GM21423 (cell line): ENCODE measurements around the gene MATN3.

Experiments used
- ATAC-seq: cut with Tn5 transposase; IDR thresholded peaks from one replicate; pipeline ENCODE4 v1.9.1; 2021; ENCODE audit warnings: mild to moderate bottlenecking, moderate library complexity; ENCODE audit not compliant: unreplicated experiment

MATN3 gene

DNA sequence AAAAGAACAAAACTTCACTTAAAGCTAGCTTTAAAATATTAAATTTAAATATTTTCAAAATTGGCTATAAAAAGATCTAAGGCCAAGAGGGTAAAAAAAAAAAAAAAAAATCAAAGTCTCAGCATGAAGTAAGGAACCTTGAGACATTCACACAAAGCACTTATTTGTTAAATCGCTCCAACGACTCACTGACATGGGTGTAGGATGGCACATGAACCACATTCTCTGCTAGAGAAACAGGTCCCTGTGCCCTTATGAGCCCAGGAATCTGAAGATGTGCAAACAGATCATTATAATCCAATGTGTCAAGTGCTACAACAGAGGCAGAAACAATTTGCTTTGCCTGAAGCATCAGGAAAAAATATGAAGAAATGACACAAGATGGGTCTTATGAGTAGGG is 25.2 kb upstream of the MATN3 start:
- no peak for ATAC-seq

DNA sequence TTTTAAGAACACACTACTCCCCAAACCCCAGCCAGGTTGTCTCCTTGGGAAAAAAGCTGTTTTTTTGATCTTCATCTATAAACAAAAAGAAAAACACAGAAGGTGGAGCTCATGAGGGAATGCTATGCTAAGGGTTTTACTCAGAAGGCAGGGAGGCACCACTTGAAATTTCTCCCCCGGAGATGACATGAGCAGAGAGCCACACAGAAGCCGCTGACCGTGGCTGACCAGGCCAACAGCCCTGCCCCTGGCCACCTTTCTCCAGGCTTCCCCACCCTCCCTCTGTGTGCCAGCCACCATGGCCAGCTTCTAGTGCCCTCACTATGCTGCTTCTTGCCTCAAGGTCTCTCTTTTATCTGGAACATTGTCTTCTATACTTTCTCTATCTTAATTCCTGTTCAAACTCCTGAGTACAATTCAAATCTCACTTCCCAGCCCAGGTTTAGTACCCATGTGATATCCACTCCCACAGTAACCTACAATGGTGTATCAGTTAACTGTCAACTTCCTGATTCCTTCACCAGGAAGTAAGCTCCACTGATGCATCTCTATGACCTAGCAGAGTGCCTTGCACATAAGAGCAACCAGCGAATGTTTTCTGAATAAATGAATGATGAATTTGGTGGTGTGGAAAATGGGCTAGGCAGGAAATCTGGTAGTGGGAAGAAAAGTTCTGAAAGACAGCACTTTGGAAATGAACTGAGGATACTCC is 23.6 kb upstream of the MATN3 start:
- peak; percentile 63 for ATAC-seq

DNA sequence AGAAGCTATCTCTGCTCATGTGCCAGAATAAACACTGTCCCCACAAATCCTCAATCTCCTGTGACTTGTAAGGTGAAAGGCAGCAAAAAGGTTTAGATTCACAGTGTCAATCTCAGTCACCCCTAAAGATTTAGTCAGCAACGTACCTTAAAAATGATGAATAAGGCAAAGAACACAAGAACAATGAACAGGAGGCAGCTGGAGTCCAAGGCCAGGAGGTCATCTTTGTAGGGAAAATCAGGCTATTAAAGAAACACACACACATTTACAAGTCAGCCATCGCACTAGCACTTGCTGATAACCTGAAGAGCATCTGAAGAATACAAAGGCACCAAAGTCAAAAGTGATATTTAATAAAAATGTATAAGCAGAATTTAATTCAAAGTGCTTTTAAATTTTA is 22.4 kb upstream of the MATN3 start:
- ATAC-seq, result no peak

DNA sequence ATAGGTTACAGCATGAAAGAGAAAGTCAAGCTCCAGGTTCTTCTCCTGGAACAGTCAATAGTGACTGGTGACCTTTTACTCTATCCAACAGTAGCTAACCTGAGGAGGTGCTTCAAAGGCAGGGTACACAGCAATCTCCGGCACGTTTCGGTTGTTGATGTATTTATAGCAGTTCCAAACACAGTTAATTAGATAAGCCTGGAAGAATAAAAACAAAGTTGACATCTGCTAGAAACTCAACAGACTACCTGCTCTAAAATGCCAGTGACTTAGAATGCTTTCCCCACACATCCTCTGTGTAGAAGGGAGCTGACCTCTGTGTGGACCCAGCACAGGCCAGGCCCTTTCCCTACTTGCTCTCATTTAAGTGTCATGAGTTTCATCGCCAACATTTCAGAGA is 21.8 kb upstream of the MATN3 start:
- no peak for ATAC-seq

DNA sequence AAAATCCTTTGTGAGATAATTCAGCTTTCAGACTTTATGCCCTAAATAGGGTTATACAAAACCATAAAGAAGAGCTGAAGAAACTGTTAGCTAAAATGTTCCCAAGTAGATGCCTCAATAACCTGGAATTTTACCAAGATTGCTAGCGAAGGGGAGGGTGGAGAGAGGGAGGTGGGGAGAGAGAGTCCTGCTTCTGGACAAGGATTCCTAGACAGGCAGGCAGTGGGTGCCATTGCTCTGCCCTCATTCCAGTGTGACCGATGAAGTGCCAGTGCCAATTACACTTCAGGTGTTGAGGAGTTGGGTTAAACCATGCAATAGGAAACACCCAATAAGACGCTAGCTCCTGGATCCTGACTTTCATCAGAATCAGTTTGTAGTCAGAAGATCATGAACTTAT is 20.9 kb upstream of the MATN3 start:
- ATAC-seq, result no peak

DNA sequence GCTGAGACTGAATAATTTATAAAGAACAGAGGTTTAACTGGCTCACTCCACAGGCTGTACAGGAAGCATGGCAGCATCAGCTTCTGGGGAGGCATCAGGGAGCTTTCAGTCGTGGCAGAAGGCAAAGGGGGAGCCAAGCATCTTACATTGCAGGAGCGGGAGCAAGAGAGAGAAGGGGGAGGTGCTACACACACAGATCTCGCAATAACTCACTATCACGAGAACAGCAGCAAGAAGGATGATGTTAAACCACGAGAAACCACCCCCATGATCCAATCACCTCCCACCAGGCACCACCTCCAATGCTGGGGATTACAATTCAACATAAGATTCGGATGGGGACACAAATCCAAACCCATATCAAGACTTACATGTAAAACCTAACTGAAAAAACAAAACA is 17.8 kb upstream of the MATN3 start:
- no peak for ATAC-seq

DNA sequence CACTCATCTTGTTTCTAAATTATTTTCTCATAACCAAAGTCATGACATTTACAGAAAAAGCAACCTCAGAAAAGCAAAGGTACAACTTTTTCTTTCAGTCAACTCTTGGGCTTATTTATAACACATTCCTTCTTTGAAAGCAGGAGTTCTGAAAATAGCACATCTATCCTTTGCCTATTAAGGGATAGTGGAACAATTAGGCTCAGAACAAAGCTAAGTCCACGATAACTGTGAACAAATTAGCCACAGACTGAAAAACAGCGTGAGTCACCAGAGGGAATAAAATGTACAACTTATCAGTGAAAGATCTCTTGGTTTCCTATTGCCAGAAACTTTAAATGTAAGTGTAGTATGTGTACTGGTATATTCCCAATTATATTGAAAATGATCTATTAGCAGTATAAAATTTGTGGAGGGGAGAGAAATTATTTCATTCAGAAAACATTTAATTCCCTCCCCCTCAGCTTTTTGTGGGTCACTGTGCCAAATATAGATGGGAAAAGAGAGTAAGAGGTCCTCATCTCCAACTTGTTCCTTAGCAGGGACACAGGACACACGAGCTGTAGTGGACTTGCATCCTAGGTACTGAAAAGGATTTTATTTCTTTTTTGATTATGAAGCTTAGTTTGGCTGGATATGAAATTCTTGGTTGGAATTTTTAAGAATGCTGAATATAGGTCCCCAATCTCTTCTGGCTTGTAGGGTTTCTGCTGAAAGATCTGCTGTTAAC is 15.4 kb upstream of the MATN3 start:
- ATAC-seq, result no peak

DNA sequence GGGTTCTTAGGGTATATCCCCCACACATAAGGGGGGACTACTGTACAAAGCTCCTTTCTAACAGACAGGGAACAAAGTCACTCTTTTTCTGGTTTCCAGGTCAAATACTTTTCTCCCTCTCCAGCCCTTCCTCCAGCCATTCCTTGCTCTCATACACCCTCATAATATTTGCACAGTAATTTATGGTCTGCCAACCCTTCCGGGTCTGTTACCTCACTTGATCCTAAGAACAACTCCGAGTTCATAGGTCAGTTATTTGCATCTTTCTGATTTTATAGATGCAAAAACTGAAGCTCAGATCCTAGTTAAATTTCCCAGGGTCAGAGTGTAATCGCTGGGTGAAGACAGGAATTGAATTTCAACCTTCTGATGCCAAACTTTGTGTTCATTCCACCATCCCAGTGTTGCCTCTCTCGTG is 14.8 kb upstream of the MATN3 start:
- no peak for ATAC-seq

DNA sequence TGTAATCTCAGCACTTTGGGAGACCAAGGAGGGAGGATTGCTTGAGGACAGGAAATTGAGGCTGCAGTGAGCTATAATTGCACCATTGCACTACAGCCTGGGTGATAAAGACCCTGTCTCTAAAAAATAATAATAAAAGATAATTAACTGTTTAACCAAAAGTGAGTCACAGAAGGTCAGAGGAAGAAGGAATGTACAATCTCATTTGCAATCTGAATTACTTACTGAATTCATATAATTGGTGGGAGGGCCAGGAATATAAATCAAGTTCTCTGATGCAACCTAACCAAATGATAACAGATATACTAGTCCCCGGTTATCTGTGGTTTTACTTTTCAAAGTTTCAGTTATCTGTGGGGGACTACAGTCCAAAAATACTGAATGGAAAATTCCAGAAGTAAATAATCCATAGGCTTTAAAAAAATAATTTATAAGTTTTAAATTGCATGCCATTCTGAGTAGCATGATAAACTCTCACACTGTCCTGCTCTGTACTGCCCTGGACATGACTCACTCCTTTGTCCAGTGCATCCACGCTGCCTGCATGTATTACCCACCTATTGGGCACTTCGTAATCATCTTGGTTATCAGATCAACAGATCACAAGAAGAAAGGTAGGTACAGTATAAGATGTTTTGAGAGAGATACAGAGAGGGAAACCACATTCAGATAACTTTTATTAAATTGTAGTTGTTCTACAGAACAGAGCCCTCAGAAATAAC is 12.8 kb upstream of the MATN3 start:
- ATAC-seq, result no peak

DNA sequence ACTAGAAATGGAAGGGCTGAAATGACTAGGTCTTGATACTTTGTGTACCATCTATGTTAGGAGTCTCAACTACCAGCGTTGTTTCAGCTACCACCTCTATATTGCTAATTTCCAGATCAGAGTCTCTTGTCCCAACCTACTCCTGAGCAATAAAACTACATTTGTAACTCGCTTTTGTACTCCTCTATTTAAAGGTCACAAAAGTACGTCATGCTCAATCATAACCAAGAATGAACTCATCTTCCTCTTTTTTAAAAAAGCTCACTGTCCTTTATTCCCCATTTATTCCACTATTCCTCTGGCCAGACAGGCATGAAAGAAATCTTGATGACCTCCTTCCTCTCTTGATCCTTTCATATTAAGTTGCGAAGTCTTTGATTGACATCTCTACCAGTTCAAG is 11.2 kb upstream of the MATN3 start:
- no peak for ATAC-seq

DNA sequence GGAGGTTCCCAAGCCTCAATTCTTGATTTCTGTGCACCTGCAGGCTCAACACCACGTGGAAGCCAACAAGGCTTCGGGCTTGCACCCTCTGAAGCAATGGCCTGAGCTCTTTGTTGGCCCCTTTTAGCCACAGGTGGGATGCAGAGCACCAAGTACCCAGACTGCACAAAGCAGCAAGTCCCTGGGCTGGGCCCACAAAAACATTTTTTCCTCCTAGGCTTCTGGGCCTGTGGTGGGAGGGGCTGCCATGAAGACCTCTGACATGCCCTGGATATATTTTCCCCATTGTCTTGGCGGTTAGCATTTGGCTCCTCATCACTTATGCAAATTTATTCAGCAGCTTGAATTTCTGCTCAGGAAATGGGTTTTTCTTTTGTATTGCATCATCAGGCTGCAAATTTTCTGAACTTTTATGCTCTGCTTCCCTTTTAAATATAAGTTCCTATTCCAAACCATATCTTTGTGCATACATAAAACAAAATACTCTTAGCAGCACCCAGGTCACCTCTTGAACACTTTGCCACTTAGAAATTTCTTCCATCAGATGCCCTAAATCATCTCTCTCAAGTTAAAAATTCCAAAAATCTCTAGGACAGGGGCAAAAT is 9.0 kb upstream of the MATN3 start:
- no peak for ATAC-seq

DNA sequence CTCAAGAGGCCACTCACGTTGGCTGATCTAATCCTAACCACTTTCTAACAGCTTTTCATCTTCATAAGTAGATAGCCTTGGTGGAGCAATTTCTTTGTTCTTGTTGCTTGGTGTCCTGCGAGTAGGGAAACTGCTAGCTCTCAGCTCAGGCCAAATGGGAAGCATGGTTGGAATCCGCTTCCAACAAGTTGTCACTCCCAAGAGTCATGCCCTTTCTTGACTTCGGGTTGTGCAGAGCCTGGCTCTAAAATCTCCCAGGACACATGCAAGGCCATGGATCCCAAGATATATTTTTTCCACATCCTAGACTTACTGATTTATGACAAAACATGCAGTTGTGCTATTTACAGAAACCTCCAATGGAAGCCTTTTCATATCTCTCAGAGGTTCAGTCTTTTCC is 7.3 kb upstream of the MATN3 start:
- no peak for ATAC-seq

DNA sequence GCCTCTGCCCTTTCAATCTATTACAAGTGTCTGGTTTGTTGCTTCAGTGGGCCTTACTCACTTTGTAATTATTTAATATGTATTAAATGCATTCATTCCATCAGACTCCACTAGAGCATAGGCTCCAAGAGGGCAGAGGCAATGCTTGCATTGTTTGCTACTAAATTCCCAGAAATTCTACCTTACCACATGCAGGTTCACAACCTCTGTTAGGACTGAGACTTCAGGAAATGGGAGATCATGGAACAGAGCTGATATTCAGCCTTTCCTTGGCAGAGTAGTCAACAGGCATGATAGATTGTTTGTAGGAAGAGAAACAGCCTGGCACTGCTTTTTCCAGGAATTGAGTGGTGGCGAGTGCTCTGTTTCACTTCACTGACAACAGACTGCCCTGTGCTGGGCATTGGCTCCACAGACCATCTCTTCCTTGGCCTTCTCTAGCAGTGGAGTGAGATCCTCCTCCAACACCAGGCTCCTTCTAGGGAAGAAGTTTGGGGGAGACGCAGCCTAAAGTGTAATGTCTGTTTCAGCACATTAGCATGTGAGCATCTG is 6.2 kb upstream of the MATN3 start:
- ATAC-seq, result no peak

DNA sequence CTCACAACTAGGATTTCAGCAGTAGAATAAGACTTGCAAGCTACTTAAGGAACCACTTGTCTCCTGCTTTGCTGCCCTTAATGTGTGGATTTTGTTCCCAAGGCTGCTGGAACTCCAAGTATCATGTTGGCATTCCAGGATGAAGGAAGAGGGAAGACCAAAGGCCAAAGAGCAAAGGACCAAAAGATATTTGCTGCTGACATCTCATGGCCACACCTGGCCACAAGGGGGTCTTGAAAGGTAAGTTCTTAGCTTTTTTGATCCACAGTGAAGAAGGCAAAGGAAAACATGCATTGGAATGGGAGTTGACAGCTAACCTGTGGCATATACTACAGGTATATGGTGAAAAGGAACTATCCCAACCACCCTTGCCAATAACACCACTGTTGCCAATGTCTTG is 3.9 kb upstream of the MATN3 start:
- ATAC-seq, result no peak

DNA sequence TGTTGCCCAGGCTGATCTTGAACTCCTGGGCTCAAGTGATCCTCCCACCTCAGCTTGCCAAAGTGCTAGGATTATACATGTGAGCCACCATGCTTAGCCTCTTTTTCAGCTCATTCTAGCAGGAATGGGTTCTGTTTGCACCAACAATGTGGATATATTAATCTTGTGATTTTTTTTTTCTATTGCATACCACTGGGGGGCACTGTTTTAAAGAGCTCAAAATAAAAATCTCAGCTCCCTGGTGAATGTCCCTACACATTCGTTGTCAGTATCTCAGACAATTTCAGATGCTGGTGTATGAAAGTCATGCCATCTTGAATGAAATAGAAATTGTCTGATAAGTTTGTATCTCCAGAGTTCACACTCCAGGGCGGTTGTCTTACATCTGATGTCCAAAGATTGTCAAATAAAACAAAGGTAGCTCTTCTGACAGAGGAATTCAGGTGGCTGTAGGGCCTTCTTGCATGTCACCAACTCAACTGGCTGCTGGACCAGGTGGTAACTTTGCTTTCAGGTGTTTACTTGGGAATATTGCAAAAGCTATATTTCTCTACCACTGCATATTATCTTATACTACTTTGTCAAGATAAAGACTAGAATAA is 3.1 kb upstream of the MATN3 start:
- no peak for ATAC-seq

DNA sequence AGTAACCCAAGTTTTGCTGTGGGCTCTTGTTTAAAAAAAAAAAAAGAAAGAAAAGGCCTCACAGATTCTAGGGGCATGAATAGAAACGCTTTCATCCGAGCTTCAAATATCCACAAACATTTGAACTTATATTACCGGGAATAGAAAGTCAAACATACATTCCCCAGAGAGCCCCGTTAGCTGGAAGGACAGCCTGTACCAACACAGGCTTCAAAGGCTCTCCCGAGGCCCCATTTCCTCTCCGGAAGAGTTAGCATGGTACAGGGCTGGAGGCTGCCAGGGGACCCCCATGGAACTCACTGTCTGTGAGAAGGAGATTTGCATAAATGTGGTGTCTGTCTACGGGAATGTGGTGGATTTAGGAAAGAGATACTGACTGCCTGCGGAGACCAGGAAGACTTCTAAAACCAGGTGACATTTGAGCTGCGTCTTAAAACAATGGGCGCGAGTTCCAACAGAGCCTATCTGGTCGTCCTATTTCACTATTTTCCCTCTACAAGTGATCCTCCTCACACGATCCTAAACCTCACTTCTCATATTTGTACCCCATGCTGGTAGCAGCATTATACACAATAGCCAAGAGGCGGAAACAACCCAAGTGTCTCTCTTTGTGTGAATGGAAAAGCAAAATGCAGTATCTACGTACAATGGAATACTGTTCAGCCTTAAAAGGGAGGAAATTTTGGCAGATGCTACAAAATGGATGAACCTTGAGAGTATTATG is 820 bp upstream of the MATN3 start:
- ATAC-seq, result no peak

DNA sequence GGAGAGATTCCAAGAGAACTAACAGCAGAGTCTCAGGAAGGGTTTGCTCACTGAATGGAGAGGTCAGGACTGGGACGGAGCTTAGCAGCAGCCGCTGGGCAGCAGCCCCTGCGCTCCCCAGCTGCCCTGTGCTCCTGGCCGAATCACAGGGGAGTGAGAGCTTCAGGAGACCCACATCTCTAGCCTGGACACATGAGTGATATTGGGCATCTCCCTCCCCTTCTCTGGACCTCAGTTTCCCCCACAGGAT is 511 bp downstream of the MATN3 start:
- ATAC-seq, result no peak

DNA sequence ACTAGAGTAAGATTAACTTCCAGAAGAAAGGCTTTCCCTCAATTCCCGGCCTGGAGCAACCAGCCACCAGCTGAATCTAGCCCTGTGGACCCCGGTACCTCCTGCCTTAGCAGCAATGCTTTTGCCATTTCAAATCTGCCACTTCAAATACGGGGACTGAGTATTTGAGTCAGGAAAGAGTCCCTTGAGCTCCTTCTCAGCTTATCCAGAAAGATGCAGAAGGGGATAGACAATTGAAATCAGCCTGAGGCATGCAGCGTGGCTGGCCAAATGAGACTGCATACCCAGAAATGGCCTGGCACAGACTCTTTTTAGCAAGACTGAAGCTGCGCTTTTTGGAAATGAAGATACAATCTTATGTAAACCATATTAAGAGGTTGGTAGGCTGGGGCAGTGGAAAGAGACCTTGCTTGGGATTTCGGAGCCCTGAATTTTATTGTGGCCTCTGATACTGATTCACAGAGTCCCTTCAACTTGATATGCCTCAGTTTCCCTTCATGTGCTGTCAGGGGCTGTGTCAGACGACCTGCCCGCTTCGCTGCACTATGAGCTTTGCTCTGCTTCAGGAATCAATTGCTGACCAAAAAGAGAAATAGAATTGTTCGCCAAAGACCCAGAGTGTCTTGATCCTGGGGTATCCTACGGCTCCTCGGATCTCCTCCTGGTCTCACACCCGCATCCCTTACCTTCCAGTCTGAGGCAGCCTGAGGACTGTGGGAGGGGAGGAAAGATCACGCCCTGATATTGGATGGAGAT is 1.0 kb downstream of the MATN3 start:
- ATAC-seq, result no peak

DNA sequence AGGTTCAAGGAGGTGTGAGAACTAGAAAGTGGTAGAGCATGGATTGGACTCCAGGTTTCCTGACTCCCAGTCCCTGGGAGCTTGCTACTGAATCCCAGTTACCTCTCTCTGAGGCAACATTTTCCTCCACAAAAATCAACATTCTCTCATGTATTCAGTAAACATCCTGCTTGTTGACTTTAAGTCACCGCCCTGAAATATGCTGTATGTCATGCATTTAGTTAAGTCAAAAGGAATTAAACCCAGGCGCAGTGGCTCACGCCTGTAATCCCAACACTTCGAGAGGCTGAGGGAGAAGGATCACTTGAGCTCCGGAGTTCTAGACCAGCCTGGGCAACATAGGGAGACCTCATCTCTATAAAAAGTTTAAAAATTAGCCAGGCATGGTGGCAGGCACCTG is 3.8 kb downstream of the MATN3 start:
- ATAC-seq, result no peak

DNA sequence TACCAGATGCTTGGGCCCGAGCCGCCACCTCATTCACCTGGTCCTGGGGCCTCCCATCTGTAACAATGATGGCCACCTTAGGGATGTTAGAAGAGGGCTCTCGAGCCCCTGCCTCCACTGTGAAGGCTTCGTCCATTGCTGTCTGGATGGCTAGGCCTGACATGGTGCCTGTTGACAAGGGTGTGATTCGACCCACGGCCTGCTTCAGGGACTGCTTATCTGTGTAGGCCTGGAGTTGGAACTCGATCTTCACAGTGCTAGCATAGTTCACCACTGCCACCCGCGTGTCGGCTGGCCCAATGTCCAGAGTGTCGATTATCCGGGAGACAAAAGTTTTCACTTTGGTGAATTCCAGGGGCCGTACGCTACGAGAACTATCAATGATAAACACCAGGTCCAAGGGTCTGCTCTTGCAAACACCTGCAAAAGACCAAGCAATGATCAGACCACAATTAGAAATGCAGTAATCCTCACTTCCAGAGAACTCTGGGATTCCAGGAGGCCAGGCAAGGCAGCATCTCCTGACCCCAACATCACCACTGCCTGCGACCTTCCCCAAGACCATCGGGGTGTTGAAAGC is 6.5 kb downstream of the MATN3 start:
- no peak for ATAC-seq
